GM13977 (cell line): ENCODE data around the gene DGKG.

ENCODE experiments used
- DNase-seq: peaks from one replicate; pipeline ENCODE4 v3.0.0; 2012; ENCODE audit warnings: low spot score
- in situ Hi-C: fragments of 300-500 bp; cut with MboI; formaldehyde crosslinking; loops from one replicate; pipeline ENCODE4 v1.12.0; 2022; ENCODE audit warnings: low sequenced_read_pairs, low pct_unique_long_range_greater_than_20kb, mixed read lengths, inconsistent platforms; ENCODE audit not compliant: unreplicated experiment
- TF ChIP-seq, protein P1 (sequence below): IDR thresholded peaks from 2 replicates; pipeline ENCODE4 v1.5.1; 2012; ENCODE audit warnings: mild to moderate bottlenecking, control low read depth; ENCODE audit not compliant: insufficient read depth; ENCODE audit errors: extremely low read depth, missing control alignments

Gene DGKG

DNA sequence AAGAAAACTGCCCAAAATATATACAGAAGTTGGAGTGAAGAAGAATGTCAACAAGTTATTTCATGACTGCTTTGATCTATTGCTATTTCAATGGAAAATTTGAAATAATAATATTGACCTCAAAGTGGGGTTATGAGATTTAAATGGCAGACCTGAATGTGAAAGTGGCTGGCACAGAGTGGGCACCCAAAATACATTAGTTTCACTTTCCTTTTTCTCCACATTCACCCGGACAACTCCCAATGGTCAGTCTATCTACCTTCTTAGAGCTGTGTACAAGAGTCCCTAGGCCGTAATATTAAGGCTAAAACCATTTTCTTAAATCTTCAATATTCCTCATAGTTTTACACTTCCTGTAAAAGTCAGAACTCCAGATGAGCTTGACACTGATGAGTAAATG, 191.5 kb downstream of the DGKG start:
- in situ Hi-C loops: no loop called here
- DNase-seq: no peak
- TF ChIP-seq, protein P1, sequence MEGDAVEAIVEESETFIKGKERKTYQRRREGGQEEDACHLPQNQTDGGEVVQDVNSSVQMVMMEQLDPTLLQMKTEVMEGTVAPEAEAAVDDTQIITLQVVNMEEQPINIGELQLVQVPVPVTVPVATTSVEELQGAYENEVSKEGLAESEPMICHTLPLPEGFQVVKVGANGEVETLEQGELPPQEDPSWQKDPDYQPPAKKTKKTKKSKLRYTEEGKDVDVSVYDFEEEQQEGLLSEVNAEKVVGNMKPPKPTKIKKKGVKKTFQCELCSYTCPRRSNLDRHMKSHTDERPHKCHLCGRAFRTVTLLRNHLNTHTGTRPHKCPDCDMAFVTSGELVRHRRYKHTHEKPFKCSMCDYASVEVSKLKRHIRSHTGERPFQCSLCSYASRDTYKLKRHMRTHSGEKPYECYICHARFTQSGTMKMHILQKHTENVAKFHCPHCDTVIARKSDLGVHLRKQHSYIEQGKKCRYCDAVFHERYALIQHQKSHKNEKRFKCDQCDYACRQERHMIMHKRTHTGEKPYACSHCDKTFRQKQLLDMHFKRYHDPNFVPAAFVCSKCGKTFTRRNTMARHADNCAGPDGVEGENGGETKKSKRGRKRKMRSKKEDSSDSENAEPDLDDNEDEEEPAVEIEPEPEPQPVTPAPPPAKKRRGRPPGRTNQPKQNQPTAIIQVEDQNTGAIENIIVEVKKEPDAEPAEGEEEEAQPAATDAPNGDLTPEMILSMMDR: no peak

DNA sequence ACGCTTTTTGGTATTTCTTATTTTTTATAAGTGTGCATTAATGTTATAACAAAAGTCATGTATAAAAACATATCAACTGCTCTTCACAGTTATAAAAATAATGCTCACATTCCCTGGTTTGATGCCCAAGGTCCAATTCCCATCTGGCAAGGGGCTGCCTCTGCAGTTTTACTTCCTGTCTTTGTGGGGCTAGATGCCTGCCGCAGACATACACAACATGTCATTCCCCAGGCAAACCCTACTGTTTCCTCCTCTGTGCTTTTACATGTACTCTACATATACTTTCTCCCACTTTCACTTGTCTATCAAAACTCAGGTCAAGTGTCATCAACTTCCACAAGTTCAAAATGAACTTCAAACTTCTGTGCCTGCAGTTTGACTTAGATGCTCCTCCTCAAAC, 192.7 kb downstream of the DGKG start:
- TF ChIP-seq, protein P1: no peak
- in situ Hi-C loops: no loop called here
- no peak for DNase-seq

DNA sequence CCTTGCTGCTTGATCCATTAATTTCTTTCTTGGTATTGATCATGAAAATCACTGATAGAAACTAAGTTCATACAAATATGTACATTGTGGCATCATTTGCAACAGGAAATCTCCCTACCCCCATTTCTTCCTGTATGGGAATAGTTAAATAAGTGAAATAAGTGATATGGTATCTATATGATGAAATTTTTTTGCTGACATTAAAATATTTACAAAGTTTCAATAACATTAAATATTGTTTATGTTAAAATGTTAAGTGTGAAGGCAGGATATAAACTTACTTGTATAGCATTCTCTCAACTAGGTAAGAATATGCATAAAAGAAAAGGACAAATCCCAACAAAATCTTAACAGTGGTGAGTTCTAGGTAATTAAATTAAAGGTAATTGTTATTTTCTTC, 193.1 kb downstream of the DGKG start:
- DNase-seq: no peak
- TF ChIP-seq, protein P1: no peak
- in situ Hi-C loops: no loop called here

DNA sequence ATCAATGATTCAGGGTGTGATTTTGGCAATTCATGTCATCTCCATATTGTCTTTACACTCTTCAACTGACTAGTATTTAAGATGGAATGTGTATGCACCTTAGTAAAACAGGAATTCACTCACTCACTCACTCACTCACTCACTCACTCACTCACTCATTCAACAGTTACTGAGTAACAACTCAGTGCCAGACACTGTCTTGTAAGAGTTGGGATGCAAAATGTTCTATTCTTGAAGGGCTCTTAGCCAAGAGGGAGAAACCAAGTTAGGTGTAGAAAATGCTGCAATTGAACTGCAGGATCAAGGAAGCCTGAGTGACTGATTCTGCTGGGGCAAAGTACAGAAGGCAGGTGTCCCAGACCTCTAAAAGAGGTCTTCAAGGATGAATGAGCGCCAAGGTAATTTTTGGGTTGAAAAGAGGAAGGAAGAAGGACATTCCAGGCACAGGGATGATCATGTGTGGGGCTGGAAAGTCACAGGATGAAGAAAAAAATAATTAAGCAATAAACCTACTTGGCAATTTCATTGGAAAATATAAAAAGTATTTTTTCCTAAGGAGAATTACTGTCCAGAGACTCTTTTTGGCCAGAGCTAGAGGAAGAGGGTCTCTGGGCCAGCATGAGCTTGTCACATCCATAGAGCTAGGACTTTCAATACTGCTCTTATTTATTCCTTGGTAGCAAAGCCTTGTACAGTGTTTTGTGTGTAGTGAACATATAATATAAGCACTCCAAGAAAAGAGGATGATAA, 194.2 kb downstream of the DGKG start:
- in situ Hi-C loops: no loop called here
- TF ChIP-seq, protein P1: no peak
- no peak for DNase-seq

DNA sequence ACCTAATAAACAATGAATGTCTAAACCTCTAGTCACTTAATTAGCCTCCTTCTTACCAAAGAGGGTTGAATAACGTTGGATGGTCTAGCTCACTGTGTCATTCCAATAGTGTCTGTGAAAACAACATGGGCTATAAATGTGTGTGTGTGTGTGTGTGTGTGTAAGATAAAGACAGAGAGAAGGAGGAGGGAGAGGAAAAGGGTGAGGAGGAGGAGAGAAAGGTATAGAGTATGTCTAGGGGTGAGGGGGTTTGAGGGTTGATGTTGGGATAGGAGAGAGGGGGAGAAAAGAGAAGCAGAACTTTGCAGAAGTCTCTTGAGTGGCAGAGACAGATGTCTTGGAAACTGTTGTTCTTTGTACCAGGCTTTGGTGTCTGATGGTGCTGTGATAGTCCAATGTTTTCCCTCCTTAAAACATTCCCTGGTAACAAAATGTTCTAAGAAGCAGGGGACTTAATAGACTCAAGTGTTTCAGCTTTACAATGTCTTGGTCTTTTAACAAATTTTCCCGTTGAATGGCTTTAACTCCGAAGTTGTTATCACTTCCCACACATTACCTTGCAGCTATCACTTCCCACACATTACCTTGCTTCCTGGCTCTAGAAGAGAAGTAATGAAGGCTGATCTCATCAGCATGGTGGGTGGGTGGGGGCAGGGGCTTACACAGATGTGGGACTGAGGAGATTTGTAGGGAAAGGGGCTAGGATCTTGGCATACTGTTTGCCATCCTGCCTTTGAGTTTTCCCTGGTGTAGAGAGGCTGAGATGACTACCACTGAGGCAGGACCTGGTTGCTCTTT, 195.3 kb downstream of the DGKG start:
- in situ Hi-C loops: no loop called here
- TF ChIP-seq, protein P1: no peak
- no peak for DNase-seq

DNA sequence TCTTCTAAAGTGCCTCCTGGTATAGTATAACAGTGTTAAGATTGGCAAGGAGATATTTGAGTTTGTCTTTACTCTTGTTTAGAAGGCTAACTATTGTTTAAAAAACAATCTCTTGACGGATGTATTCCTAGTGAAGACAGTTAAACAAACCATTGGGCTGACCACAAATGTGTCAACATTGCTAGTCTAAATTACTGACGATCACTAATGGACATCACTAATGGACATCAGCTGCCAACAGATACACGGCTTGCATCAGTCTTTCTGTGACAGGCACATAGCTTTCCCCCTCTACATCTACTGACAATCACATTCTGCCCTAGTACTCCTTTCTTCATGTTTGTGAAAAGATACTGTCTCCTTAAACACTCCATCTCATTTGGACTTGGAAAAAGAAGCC, 196.0 kb downstream of the DGKG start:
- in situ Hi-C loops: no loop called here
- TF ChIP-seq, protein P1: no peak

More for the DNA sequence above, 196.0 kb downstream of the DGKG start:
- DNase-seq: no peak
